ENCODE results near the gene DAD1. TPM values are rescaled to one million over a fixed set of nuclear protein-coding genes. Genes with fewer than 3 reads are reported as not detected.

Gene DAD1
- total and polyA plus RNA-seq, 2 of the 8 experiments (the other 6 are each of a cell fraction or from before 2014, with no cell fraction given): 131 to 440 TPM

DNA sequence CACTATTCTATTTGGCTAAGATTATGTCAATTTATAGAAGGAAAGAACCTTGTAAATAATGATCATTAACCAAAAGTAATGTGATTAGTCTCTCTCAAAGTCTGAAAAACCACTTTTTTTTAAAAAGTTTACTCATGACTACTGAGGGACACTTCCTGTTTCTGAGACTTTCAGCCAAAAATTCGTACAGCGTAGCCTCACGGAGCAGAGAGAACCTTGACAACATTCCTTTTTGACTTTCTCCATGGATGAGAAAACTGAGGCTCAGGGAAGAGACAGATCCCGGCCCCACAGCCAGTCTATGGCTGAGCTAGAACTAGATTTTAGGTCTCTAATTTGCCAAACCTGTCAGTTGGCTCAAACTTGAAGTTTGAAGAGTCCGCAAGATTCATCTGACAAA lies 68.2 kb downstream of the DAD1 start:
- no peaks in the 10 kb centered on the region for H3K79me1 ChIP-seq (ENCODE audit: low read depth, low read length)
- no peak overlapping the region for H2BK5ac ChIP-seq (ENCODE audit: low read depth, low read length)
- no peaks in the 10 kb centered on the region for H3K79me2 ChIP-seq (ENCODE audit: control insufficient read depth in 1 of 2, insufficient read depth in 2 of 2, low read length in 2 of 2)
- no peak overlapping the region for H3K9ac ChIP-seq (replicated peaks in 1 of 4; ENCODE audit: extremely low read depth in 1 of 4, low read depth in 3 of 4, low read length in 3 of 4)
- no peak overlapping the region for H3K4ac ChIP-seq (replicated peaks; ENCODE audit: insufficient read length, low read depth, low read length)
- H3K14ac ChIP-seq (ENCODE audit: insufficient read length): no peak overlapping the region
- no peaks in the 10 kb centered on the region; a peak in 1 of 7 replicates for H3K27me3 ChIP-seq (replicated peaks in 1 of 4; ENCODE audit: control insufficient read depth in 3 of 4, extremely low read depth in 1 of 4, insufficient read depth in 3 of 4, low read length in 3 of 4)
- no peak overlapping the region for H2AK5ac ChIP-seq (ENCODE audit: low read depth, low read length)
- H2BK20ac ChIP-seq (ENCODE audit: low read length): no peak overlapping the region
- H2BK12ac ChIP-seq (ENCODE audit: low read depth, low read length): no peak overlapping the region
- no peak overlapping the region for H3K18ac ChIP-seq (ENCODE audit: extremely low read depth, low read length)
- CTCF ChIA-PET (ENCODE audit: partially characterized antibody): no interaction called here
- no peak overlapping the region for H3K4me2 ChIP-seq (ENCODE audit: insufficient read depth in 1 of 2, low read depth in 2 of 2, low read length in 2 of 2)
- H3K23me2 ChIP-seq (ENCODE audit: low read depth, low read length): no peaks in the 10 kb centered on the region
- H3K9me3 ChIP-seq (ENCODE audit: insufficient read depth in 2 of 2, low read depth in 1 of 2, low read length in 1 of 2): no peaks in the 10 kb centered on the region
- no peaks in the 10 kb centered on the region for H4K20me1 ChIP-seq (replicated peaks in 1 of 2; ENCODE audit: control insufficient read depth in 1 of 2, insufficient read depth in 2 of 2, low read length in 2 of 2)
- H3K36me3 ChIP-seq (ENCODE audit: control insufficient read depth in 2 of 4, insufficient read depth in 4 of 4, low read length in 3 of 4): no peaks in the 10 kb centered on the region
- H3K56ac ChIP-seq (replicated peaks; ENCODE audit: insufficient read length, low read depth, low read length): no peak overlapping the region
- no peak overlapping the region for H2AFZ ChIP-seq (ENCODE audit: low read length)
- no peak overlapping the region for H4K8ac ChIP-seq (ENCODE audit: extremely low read depth, insufficient read depth, low read length)
- no peaks in the 10 kb centered on the region for H3K4me1 ChIP-seq (replicated peaks in 1 of 4; ENCODE audit: control insufficient read depth in 3 of 4, insufficient read depth in 4 of 4, low read length in 3 of 4)
- DNase-seq (ENCODE audit: low read depth in 1 of 2, low spot score in 2 of 2): no peak
- H2BK15ac ChIP-seq (ENCODE audit: low read length): no peak overlapping the region
- H2BK120ac ChIP-seq (replicated peaks; ENCODE audit: low read depth, low read length): no peak overlapping the region
- no peak overlapping the region for H3K23ac ChIP-seq (ENCODE audit: insufficient read length)
- WGBS, 2 experiments (ENCODE audit: extremely low coverage in 1 of 2, insufficient coverage in 1 of 2, insufficient read length in 1 of 2, insufficient replicate concordance in 2 of 2, low coverage in 1 of 2, low lambda C conversion rate in 2 of 2, missing lambda C conversion rate in 1 of 2): 91% methylated on average over 5 of the region's 5 CpGs; no CpG with 5 or more reads in 1 of the 2 experiments
- H3K27ac ChIP-seq (ENCODE audit: low read depth, low read length): no peak overlapping the region
- no peak overlapping the region for H4K91ac ChIP-seq (replicated peaks; ENCODE audit: insufficient read length, low read length)
- POLR2A ChIA-PET (ENCODE audit: partially characterized antibody): no interaction called here
- no peak overlapping the region for H3K4me3 ChIP-seq (ENCODE audit: extremely low read depth in 1 of 4, insufficient read depth in 2 of 4, low read depth in 3 of 4, low read length in 4 of 4)
- H4K5ac ChIP-seq (ENCODE audit: insufficient read length, low read depth, low read length): no peak overlapping the region
- no peak for FAIRE-seq
- TF ChIP-seq TAF7 (optimal IDR thresholded peaks at IDR 0.05; ENCODE audit: borderline replicate concordance, low read depth, low read length) (no peak), SIN3A (conservative IDR thresholded peaks at IDR 0.05 in 1 of 2, IDR thresholded peaks at IDR 0.05 in 1 of 2; ENCODE audit: low read depth in 1 of 2, low read length in 2 of 2) (no peak), GABPA (IDR thresholded peaks at IDR 0.05; ENCODE audit: borderline replicate concordance, insufficient read depth, low read length) (no peak), KDM5A (IDR thresholded peaks at IDR 0.05; ENCODE audit: low read length) (no peak), TEAD4 (IDR thresholded peaks at IDR 0.05; ENCODE audit: low read depth, low read length) (no peak), CREB1 (IDR thresholded peaks at IDR 0.05) (no peak), SP2 (IDR thresholded peaks at IDR 0.05; ENCODE audit: low read length) (no peak), RAD21 (IDR thresholded peaks at IDR 0.05 in 1 of 2, conservative IDR thresholded peaks at IDR 0.05 in 1 of 2; ENCODE audit: low read depth in 2 of 2, low read length in 2 of 2) (no peak), RFX5 (IDR thresholded peaks at IDR 0.05; ENCODE audit: borderline replicate concordance, low read depth, low read length) (no peak), CBX8 (IDR thresholded peaks at IDR 0.05; ENCODE audit: borderline replicate concordance, low read depth, low read length) (no peak)
- TF ChIP-seq, protein P1, sequence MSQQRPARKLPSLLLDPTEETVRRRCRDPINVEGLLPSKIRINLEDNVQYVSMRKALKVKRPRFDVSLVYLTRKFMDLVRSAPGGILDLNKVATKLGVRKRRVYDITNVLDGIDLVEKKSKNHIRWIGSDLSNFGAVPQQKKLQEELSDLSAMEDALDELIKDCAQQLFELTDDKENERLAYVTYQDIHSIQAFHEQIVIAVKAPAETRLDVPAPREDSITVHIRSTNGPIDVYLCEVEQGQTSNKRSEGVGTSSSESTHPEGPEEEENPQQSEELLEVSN (IDR thresholded peaks at IDR 0.05): no peak
- TF ChIP-seq, protein P2, sequence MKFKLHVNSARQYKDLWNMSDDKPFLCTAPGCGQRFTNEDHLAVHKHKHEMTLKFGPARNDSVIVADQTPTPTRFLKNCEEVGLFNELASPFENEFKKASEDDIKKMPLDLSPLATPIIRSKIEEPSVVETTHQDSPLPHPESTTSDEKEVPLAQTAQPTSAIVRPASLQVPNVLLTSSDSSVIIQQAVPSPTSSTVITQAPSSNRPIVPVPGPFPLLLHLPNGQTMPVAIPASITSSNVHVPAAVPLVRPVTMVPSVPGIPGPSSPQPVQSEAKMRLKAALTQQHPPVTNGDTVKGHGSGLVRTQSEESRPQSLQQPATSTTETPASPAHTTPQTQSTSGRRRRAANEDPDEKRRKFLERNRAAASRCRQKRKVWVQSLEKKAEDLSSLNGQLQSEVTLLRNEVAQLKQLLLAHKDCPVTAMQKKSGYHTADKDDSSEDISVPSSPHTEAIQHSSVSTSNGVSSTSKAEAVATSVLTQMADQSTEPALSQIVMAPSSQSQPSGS (IDR thresholded peaks at IDR 0.05; ENCODE audit: low read length): no peak
